GM12878 (cell line): Measurements from ENCODE around the gene TFAP2B. TPM values are rescaled to one million over a fixed set of nuclear protein-coding genes. Genes with fewer than 3 reads are reported as not detected.

Source experiments
- ATAC-seq: fragments of 200-7000 bp; cut with Tn5 transposase; 3 replicates; pipeline ENCODE4 v1.9.1; 2020; ENCODE audit warnings: mild to moderate bottlenecking, moderate library complexity
- BruUV-seq: library from RNA; stranded (reverse); fragments of 400-500 nt; replicated peaks from 2 replicates; lab custom pipeline; 2021; lab: Mats Ljungman, UMichigan
- CTCF ChIA-PET: fragments of 300-600 bp; sonication (Branson Sonifier 250); formaldehyde crosslinking; extraction: SDS; loops from one replicate; lab custom pipeline; 2021; ENCODE audit warnings: inconsistent platforms; lab: Yijun Ruan, JAX
- POLR2A ChIA-PET: fragments of 350-600 bp; formaldehyde crosslinking; extraction: SDS; loops from one replicate; lab custom pipeline; 2021; ENCODE audit warnings: inconsistent platforms; lab: Charles Lee
- RAD21 ChIA-PET: fragments of 300-600 bp; sonication (Branson Sonifier 250); formaldehyde crosslinking; loops from one replicate; lab custom pipeline; 2023; ENCODE audit warnings: antibody characterized with exemption; ENCODE audit not compliant: unreplicated experiment; lab: Charles Lee
- SMC1A ChIA-PET: fragments of 300-600 bp; sonication (Branson Sonifier 250); formaldehyde crosslinking; loops from one replicate; lab custom pipeline; 2023; ENCODE audit not compliant: unreplicated experiment, uncharacterized antibody; lab: Charles Lee
- DNase-seq: peaks from one replicate; pipeline ENCODE4 v3.0.0-alpha.2; 2011; ENCODE audit warnings: low read depth, low spot score
- FAIRE-seq: peaks from 3 replicates; lab custom pipeline; 2011; peaks lifted over from hg19 to GRCh38; lab: Jason Lieb, UNC
- H2AFZ ChIP-seq: 2 replicates; pipeline ENCODE4 v1.6.0; 2011; ENCODE audit warnings: low read depth, low read length, control low read depth; ENCODE audit not compliant: control insufficient read depth
- H3K27ac ChIP-seq: 2 replicates; pipeline ENCODE4 v1.5.1; 2011; ENCODE audit warnings: control low read depth; ENCODE audit not compliant: control insufficient read depth, insufficient read depth
- H3K27me3 ChIP-seq, 2 experiments: replicated peaks in 1 of 2; 2 replicates each; pipeline versions ENCODE4 v1.6.0 to v1.6.1; 2011; ENCODE audit warnings: low read length in 1 of 2; ENCODE audit not compliant: control insufficient read depth in 2 of 2, insufficient read depth in 2 of 2
- H3K36me3 ChIP-seq, 2 experiments: 2 replicates each; pipeline ENCODE4 v1.5.1; 2011; ENCODE audit warnings: low read length in 1 of 2; ENCODE audit not compliant: control insufficient read depth in 2 of 2, insufficient read depth in 2 of 2
- H3K4me1 ChIP-seq: 2 replicates; pipeline ENCODE4 v1.6.1; 2011; ENCODE audit warnings: mild to moderate bottlenecking, low read length, moderate library complexity, mixed read lengths; ENCODE audit not compliant: control insufficient read depth, insufficient read depth
- H3K4me2 ChIP-seq: 2 replicates; pipeline ENCODE4 v1.6.0; 2011; ENCODE audit warnings: control low read depth; ENCODE audit not compliant: control insufficient read depth, insufficient read depth
- H3K4me3 ChIP-seq: fragments of 200-600 bp; sonication (generic); 2 replicates; pipeline ENCODE4 v1.5.1; 2016
- H3K79me2 ChIP-seq: 2 replicates; pipeline ENCODE4 v1.6.0; 2011; ENCODE audit warnings: low read length; ENCODE audit not compliant: control insufficient read depth, insufficient read depth
- H3K9ac ChIP-seq: 2 replicates; pipeline ENCODE4 v1.8.0; 2011; ENCODE audit warnings: low read length, control low read depth, mixed read lengths; ENCODE audit not compliant: control insufficient read depth, insufficient read depth
- H3K9me3 ChIP-seq: replicated peaks from 3 replicates; pipeline ENCODE4 v1.5.1; 2011; ENCODE audit warnings: mild to moderate bottlenecking, low read length; ENCODE audit not compliant: control insufficient read depth, insufficient read depth
- H4K20me1 ChIP-seq: 2 replicates; pipeline ENCODE4 v1.6.0; 2011; ENCODE audit not compliant: control insufficient read depth, insufficient read depth
- ASH2L ChIP-seq: fragments of 300-600, 200-600 bp; sonication (generic); IDR thresholded peaks from 2 replicates; pipeline ENCODE4 v1.6.1; 2017; ENCODE audit warnings: low read depth, mild to moderate bottlenecking, borderline replicate concordance
- ATF7 ChIP-seq: fragments of 450-650 bp; IDR thresholded peaks from 2 replicates; pipeline ENCODE4 v1.6.1; 2016; ENCODE audit warnings: low read depth, mild to moderate bottlenecking
- BCLAF1 ChIP-seq: fragments of 450-650 bp; IDR thresholded peaks from 2 replicates; pipeline ENCODE4 v1.6.1; 2017; ENCODE audit warnings: antibody characterized with exemption, mild to moderate bottlenecking, moderate library complexity
- BHLHE40 ChIP-seq, 2 experiments: fragments of 450-650 bp in 1 of 2; IDR thresholded peaks; 2 replicates each; pipeline ENCODE4 v1.6.1; 2011 to 2017; ENCODE audit warnings: low read depth in 2 of 2, borderline replicate concordance in 1 of 2, improper control_type of control experiment in 1 of 2, low read length in 1 of 2, mild to moderate bottlenecking in 1 of 2
- CBFB ChIP-seq: IDR thresholded peaks from 2 replicates; pipeline ENCODE4 v1.6.1; 2016; ENCODE audit warnings: antibody characterized with exemption, low read depth
- DPF2 ChIP-seq: fragments of 450-650 bp; IDR thresholded peaks from 2 replicates; pipeline ENCODE4 v1.6.1; 2017; ENCODE audit warnings: mild to moderate bottlenecking
- FOXK2 ChIP-seq: fragments of 450-650 bp; IDR thresholded peaks from 2 replicates; pipeline ENCODE4 v1.6.1; 2017; ENCODE audit warnings: mild to moderate bottlenecking, moderate library complexity
- HCFC1 ChIP-seq: fragments of 150-350 bp; IDR thresholded peaks from 2 replicates; pipeline ENCODE4 v1.6.1; 2014; ENCODE audit warnings: low read length
- MXI1 ChIP-seq: fragments of 150-350 bp; IDR thresholded peaks from 2 replicates; pipeline ENCODE4 v1.6.1; 2011; ENCODE audit warnings: low read depth, mild to moderate bottlenecking, inconsistent platforms, low read length, improper control_type of control experiment
- NFXL1 ChIP-seq: fragments of 450-650 bp; IDR thresholded peaks from 2 replicates; pipeline ENCODE4 v1.6.1; 2017; ENCODE audit warnings: antibody characterized with exemption, mild to moderate bottlenecking, borderline replicate concordance
- POLR2AphosphoS2 ChIP-seq: IDR thresholded peaks from 2 replicates; pipeline ENCODE4 v1.6.1; 2011; ENCODE audit warnings: low read depth, mild to moderate bottlenecking, low read length, improper control_type of control experiment, moderate library complexity
- POU2F2 ChIP-seq: IDR thresholded peaks from 3 replicates; pipeline ENCODE4 v1.6.1; 2011; ENCODE audit warnings: low read depth, mild to moderate bottlenecking, low read length, borderline replicate concordance
- RELB ChIP-seq: fragments of 450-650 bp; IDR thresholded peaks from 2 replicates; pipeline ENCODE4 v1.6.1; 2017; ENCODE audit warnings: low read depth, mild to moderate bottlenecking, moderate library complexity
- SIN3A ChIP-seq: IDR thresholded peaks from 2 replicates; pipeline ENCODE4 v1.6.1; 2012; ENCODE audit warnings: low read depth, low read length, improper control_type of control experiment
- SP1 ChIP-seq: IDR thresholded peaks from one replicate; pipeline ENCODE4 v1.6.1; 2011; ENCODE audit warnings: low read depth, low read length
- STAT3 ChIP-seq: IDR thresholded peaks from 2 replicates; pipeline ENCODE4 v1.6.1; 2011; ENCODE audit warnings: low read depth, low read length, improper control_type of control experiment
- SUPT20H ChIP-seq: IDR thresholded peaks from 2 replicates; pipeline ENCODE4 v1.6.1; 2011; ENCODE audit warnings: low read depth, mild to moderate bottlenecking, low read length, moderate library complexity, borderline replicate concordance; ENCODE audit not compliant: control insufficient read depth
- TAF1 ChIP-seq: IDR thresholded peaks from 2 replicates; pipeline ENCODE4 v1.6.1; 2011; ENCODE audit warnings: mild to moderate bottlenecking, low read depth, low read length, borderline replicate concordance
- WGBS: methylation state at CpG from one replicate; pipeline ENCODE4 v1.1.6; 2016; ENCODE audit warnings: low lambda C conversion rate; ENCODE audit not compliant: insufficient replicate concordance, insufficient coverage; ENCODE audit errors: missing lambda C conversion rate; 5-methylcytosine and 5-hydroxymethylcytosine counted together
- in situ Hi-C: fragments of 300-500 bp; cut with MboI; formaldehyde crosslinking; loops from 9 replicates; pipeline ENCODE4 v1.14.3; 2018; ENCODE audit warnings: mixed read lengths
- intact Hi-C: fragments of 100-400 bp; cut with micrococcal nuclease; formaldehyde crosslinking; loops from one replicate; pipeline ENCODE4 v1.14.2; 2022; ENCODE audit not compliant: unreplicated experiment
- polyA plus RNA-seq, 11 experiments: library from polyadenylated mRNA; depleted of rRNA in 4 of 11; unstranded in 6 of 11; stranded (reverse) in 5 of 11; fragments of >200 nt; fragmentation: Nextera tagmentation in 4 of 11; fragmentation: Illumina TruSeq in 1 of 11; extraction: Ambion mirVana in 4 of 11; extraction: Trizol in 1 of 11; gene quantifications; 1 replicate in 1 of 11; 2 replicates in 10 of 11; pipeline versions ENCODE4 v1.2.1 to v1.2.3, GENCODE V29; 2011 to 2016; ENCODE audit warnings: inconsistent platforms in 2 of 11, missing spikeins in 2 of 11, low read depth in 1 of 11
- total RNA-seq, 4 experiments: library from RNA; depleted of rRNA in 3 of 4; stranded (reverse); fragments of >200 nt in 3 of 4; fragmentation: Illumina TruSeq in 1 of 4; extraction: Trizol in 1 of 4; gene quantifications; 2 replicates each; pipeline versions ENCODE4 v1.2.1 to v1.2.3, GENCODE V29; 2013 to 2021
- TF ChIP-seq, protein P1 (sequence below): fragments of 450-650 bp; IDR thresholded peaks from 2 replicates; pipeline ENCODE4 v1.6.1; 2017; ENCODE audit warnings: mild to moderate bottlenecking, low read depth, inconsistent platforms; ENCODE audit not compliant: poor library complexity, severe bottlenecking

Gene TFAP2B
- total and polyA plus RNA-seq, 10 of the 15 experiments (the other 5 are each of a cell fraction or from before 2014, with no cell fraction given) = 0.03 to 0.15 (median 0.07) TPM; not detected in 5

GRCh38 chr6:50818020-50818419, 651 bp upstream of the TFAP2B start:
- Histone ChIP-seq H3K79me2 (no peaks in the 10 kb centered on the region), H3K27me3 (peaks cover 5 to 28% of the 10 kb centered on the region in 2 experiments), H3K4me1 (no peaks in the 10 kb centered on the region), H3K4me3 (no peak overlapping the region), H3K27ac (no peak overlapping the region), H3K36me3 (no peaks in the 10 kb centered on the region), H4K20me1 (no peaks in the 10 kb centered on the region), H2AFZ (no peak overlapping the region), H3K9ac (no peak overlapping the region), H3K9me3 (no peaks in the 10 kb centered on the region), H3K4me2 (no peak overlapping the region)
- BruUV-seq = no TSS peak
- ChIA-PET RAD21 (interaction anchor here (1.5 kb wide), 1 partner anchor 724 kb away, joined by 4 read pairs; no protein-coding TSS in a partner anchor), CTCF (interaction anchor here (1.2 kb wide), 1 partner anchor 532 kb away, joined by 6 read pairs; no protein-coding TSS in a partner anchor), SMC1A (interaction anchor here (1.1 to 1.7 kb wide), 2 partner anchors 532 to 696 kb away, joined by 3 read pairs; no protein-coding TSS in a partner anchor), POLR2A (no interaction called here)
- 3% methylated on average over 6 of the region's 6 CpGs for WGBS
- DNase-seq (no peak), ATAC-seq (no peak), FAIRE-seq (no peak)
- TF ChIP-seq SP1 = no peak
- no peak for TF ChIP-seq BHLHE40 (IDR thresholded peaks at IDR 0.05; ENCODE audit: borderline replicate concordance in 1 of 2, low read depth in 2 of 2, low read length in 1 of 2)
- TF ChIP-seq FOXK2 = no peak
- no peak for TF ChIP-seq ASH2L
- no peak for TF ChIP-seq ATF7
- no peak for TF ChIP-seq TAF1
- no peak for TF ChIP-seq POLR2AphosphoS2
- TF ChIP-seq POU2F2 = no peak
- TF ChIP-seq NFXL1 = no peak
- no peak for TF ChIP-seq CBFB
- TF ChIP-seq, protein P1, sequence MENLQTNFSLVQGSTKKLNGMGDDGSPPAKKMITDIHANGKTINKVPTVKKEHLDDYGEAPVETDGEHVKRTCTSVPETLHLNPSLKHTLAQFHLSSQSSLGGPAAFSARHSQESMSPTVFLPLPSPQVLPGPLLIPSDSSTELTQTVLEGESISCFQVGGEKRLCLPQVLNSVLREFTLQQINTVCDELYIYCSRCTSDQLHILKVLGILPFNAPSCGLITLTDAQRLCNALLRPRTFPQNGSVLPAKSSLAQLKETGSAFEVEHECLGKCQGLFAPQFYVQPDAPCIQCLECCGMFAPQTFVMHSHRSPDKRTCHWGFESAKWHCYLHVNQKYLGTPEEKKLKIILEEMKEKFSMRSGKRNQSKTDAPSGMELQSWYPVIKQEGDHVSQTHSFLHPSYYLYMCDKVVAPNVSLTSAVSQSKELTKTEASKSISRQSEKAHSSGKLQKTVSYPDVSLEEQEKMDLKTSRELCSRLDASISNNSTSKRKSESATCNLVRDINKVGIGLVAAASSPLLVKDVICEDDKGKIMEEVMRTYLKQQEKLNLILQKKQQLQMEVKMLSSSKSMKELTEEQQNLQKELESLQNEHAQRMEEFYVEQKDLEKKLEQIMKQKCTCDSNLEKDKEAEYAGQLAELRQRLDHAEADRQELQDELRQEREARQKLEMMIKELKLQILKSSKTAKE = no peak
- TF ChIP-seq SIN3A = no peak
- no peak for TF ChIP-seq BCLAF1
- TF ChIP-seq STAT3 = no peak
- TF ChIP-seq DPF2 = no peak
- no peak for TF ChIP-seq SUPT20H
- TF ChIP-seq MXI1 = no peak
- no peak for TF ChIP-seq RELB
- TF ChIP-seq HCFC1 = no peak
- in situ Hi-C loops = loop anchor here (10.0 kb wide), 3 partner anchors 537 to 1207 kb away; no protein-coding TSS in a partner anchor
- intact Hi-C loops = loop anchor here (5.0 kb wide), 3 partner anchors 639 to 1024 kb away; no protein-coding TSS in a partner anchor
